Breast epithelium (tissue), 4 donors: ENCODE results near the gene GFOD1. TPM values are rescaled to one million over a fixed set of nuclear protein-coding genes. Genes with fewer than 3 reads are reported as not detected.
"Not testable (repeated sequence)": the region's sequence is repeated elsewhere in the genome, so short reads cannot be mapped to it uniquely, and the experiment has no call there.

ENCODE experiments used
- DNase-seq, 2 donors: peaks; one replicate each; pipeline ENCODE4 v3.0.0-alpha.2; 2019; ENCODE audit warnings: low spot score in 2 of 2
- H3K27ac ChIP-seq, 2 donors: fragments of 200-600 bp; sonication (generic) in 1 of 2; one replicate each; pipeline ENCODE4 v1.5.1; 2016 to 2019; ENCODE audit warnings: mild to moderate bottlenecking in 1 of 2
- H3K27me3 ChIP-seq, 2 donors: fragments of 200-600 bp; sonication (generic) in 1 of 2; one replicate each; pipeline versions ENCODE4 v1.5.1 to v1.6.0; 2017 to 2019; ENCODE audit warnings: control low read depth in 1 of 2, mild to moderate bottlenecking in 1 of 2
- H3K36me3 ChIP-seq: fragments of 200-600 bp; one replicate; pipeline ENCODE4 v1.5.1; 2019
- H3K4me1 ChIP-seq, 2 donors: fragments of 200-600 bp; sonication (generic); one replicate each; pipeline ENCODE4 v1.5.1; 2016 to 2019; ENCODE audit warnings: control low read depth in 1 of 2
- H3K4me3 ChIP-seq, 3 donors: fragments of 200-600 bp; sonication (generic); 1 replicate in 2 of 3; 2 replicates in 1 of 3; pipeline ENCODE4 v1.5.1; 2016 to 2019; ENCODE audit warnings: mild to moderate bottlenecking in 3 of 3, moderate library complexity in 2 of 3
- H3K9me3 ChIP-seq, 2 donors: fragments of 200-600 bp; sonication (generic) in 1 of 2; one replicate each; pipeline ENCODE4 v1.5.1; 2016 to 2019; ENCODE audit warnings: control low read depth in 1 of 2
- CTCF ChIP-seq, 3 donors: fragments of 450-650 bp; IDR thresholded peaks; one replicate each; pipeline ENCODE4 v1.5.1; 2016 to 2017; ENCODE audit warnings: antibody characterized with exemption in 3 of 3, mild to moderate bottlenecking in 3 of 3, moderate library complexity in 3 of 3
- POLR2A ChIP-seq: fragments of 450-650 bp; IDR thresholded peaks from one replicate; pipeline ENCODE4 v1.6.1; 2016; ENCODE audit warnings: antibody characterized with exemption, mild to moderate bottlenecking, moderate library complexity
- POLR2AphosphoS5 ChIP-seq, 3 donors: sonication (generic); formaldehyde crosslinking; IDR thresholded peaks; one replicate each; pipeline ENCODE4 v1.6.1; 2017; ENCODE audit warnings: antibody characterized with exemption in 3 of 3
- intact Hi-C: fragments of 100-400 bp; cut with DNase I; formaldehyde crosslinking; loops from one replicate; pipeline ENCODE4 v1.15.1; 2023; ENCODE audit warnings: low total_unique reads
- total RNA-seq, 3 donors: library from RNA; depleted of rRNA; stranded (reverse); fragments of >200 nt; gene quantifications; one replicate each; pipeline ENCODE4 v1.1.0, GENCODE V29; 2016

GFOD1 gene
- total RNA-seq, 3 donors from 2014 or later, result 11.6 to 33.3 (median 23.3) TPM

GRCh38 chr6:13461805-13462204 lies 25.6 kb downstream of the GFOD1 start:
- no peaks in the 10 kb centered on the region for H3K27me3 ChIP-seq
- intact Hi-C loops, result no loop called here
- H3K27ac ChIP-seq, result no peak overlapping the region
- no peak overlapping the region for H3K4me3 ChIP-seq
- no peak for TF ChIP-seq POLR2AphosphoS5 (IDR thresholded peaks at IDR 0.05)
- TF ChIP-seq CTCF (IDR thresholded peaks at IDR 0.05), result no peak
- TF ChIP-seq POLR2A, result no peak
- H3K9me3 ChIP-seq, result no peaks in the 10 kb centered on the region
- no peaks in the 10 kb centered on the region for H3K36me3 ChIP-seq
- no peak for DNase-seq
- H3K4me1 ChIP-seq, result no peaks in the 10 kb centered on the region

GRCh38 chr6:13461307-13461706 lies 26.1 kb downstream of the GFOD1 start:
- Histone ChIP-seq H3K4me3 (no peak overlapping the region), H3K9me3 (no peaks in the 10 kb centered on the region), H3K27me3 (no peaks in the 10 kb centered on the region), H3K27ac (no peak overlapping the region), H3K36me3 (no peaks in the 10 kb centered on the region), H3K4me1 (no peaks in the 10 kb centered on the region)
- TF ChIP-seq CTCF (IDR thresholded peaks at IDR 0.05), result no peak
- TF ChIP-seq POLR2AphosphoS5 (IDR thresholded peaks at IDR 0.05), result no peak
- TF ChIP-seq POLR2A, result no peak
- DNase-seq, result no peak
- intact Hi-C loops, result no loop called here

- intact Hi-C loops, H3K36me3 ChIP-seq: not testable (repeated sequence)
Measured at GRCh38 chr6:13460289-13460688, 27.1 kb downstream of the GFOD1 start.

GRCh38 chr6:13457577-13457976 lies 29.8 kb downstream of the GFOD1 start:
- TF ChIP-seq POLR2A, result no peak
- TF ChIP-seq CTCF (IDR thresholded peaks at IDR 0.05), result no peak
- no peak for TF ChIP-seq POLR2AphosphoS5 (IDR thresholded peaks at IDR 0.05)
- peaks cover 9 to 14% of the 10 kb centered on the region in 2 donors for H3K4me1 ChIP-seq
- H3K27me3 ChIP-seq, result no peaks in the 10 kb centered on the region
- H3K4me3 ChIP-seq, result no peak overlapping the region
- no peaks in the 10 kb centered on the region for H3K36me3 ChIP-seq
- intact Hi-C loops, result no loop called here
- H3K9me3 ChIP-seq, result no peaks in the 10 kb centered on the region
- DNase-seq, result no peak
- no peak overlapping the region for H3K27ac ChIP-seq

More at GRCh38 chr6:13460289-13460688, 27.1 kb downstream of the GFOD1 start:
- H3K27ac ChIP-seq, H3K4me3 ChIP-seq, DNase-seq, H3K4me1 ChIP-seq, H3K9me3 ChIP-seq, H3K27me3 ChIP-seq: not testable (repeated sequence)

GRCh38 chr6:13455552-13455966 lies 31.8 kb downstream of the GFOD1 start:
- no peak for DNase-seq
- no peaks in the 10 kb centered on the region for H3K27me3 ChIP-seq
- no peaks in the 10 kb centered on the region for H3K9me3 ChIP-seq
- TF ChIP-seq POLR2A (no peak), POLR2AphosphoS5 (IDR thresholded peaks at IDR 0.05) (no peak), CTCF (IDR thresholded peaks at IDR 0.05) (no peak)
- peaks cover 9 to 14% of the 10 kb centered on the region in 2 donors for H3K4me1 ChIP-seq
- H3K27ac ChIP-seq, result peak overlapping the region; percentile 54 to 64
- no peak overlapping the region for H3K4me3 ChIP-seq
- H3K36me3 ChIP-seq, result no peaks in the 10 kb centered on the region
- intact Hi-C loops, result no loop called here
